Activated naive CD4-positive, alpha-beta T cell treated with anti-CD3 and anti-CD28 coated beads for 36 hours (primary cell): ENCODE measurements around the gene MRPS31. TPM values are rescaled to one million over a fixed set of nuclear protein-coding genes. Genes with fewer than 3 reads are reported as not detected.

Experiments used
- CTCF ChIA-PET: fragments of 350-600 bp; sonication (Branson Sonifier 250); formaldehyde crosslinking; loops from one replicate; lab custom pipeline; 2021; ENCODE audit warnings: antibody characterized with exemption; lab: Charles Lee
- DNase-seq: peaks from one replicate; pipeline ENCODE4 v3.0.0-alpha.2; 2020
- H3K27ac Mint-ChIP-seq: one replicate; pipeline ENCODE4 v1.8.0; 2021; ENCODE audit warnings: mild to moderate bottlenecking, mixed read lengths
- H3K27me3 Mint-ChIP-seq: one replicate; pipeline ENCODE4 v1.8.0; 2021; ENCODE audit warnings: low read depth, mixed read lengths
- H3K36me3 Mint-ChIP-seq: one replicate; pipeline ENCODE4 v1.8.0; 2021; ENCODE audit warnings: low read depth, mixed read lengths
- H3K4me1 Mint-ChIP-seq: one replicate; pipeline ENCODE4 v1.8.0; 2021; ENCODE audit warnings: low read depth, mixed read lengths
- H3K4me3 Mint-ChIP-seq: one replicate; pipeline ENCODE4 v1.8.0; 2021; ENCODE audit warnings: mild to moderate bottlenecking, moderate library complexity, mixed read lengths
- H3K9me3 Mint-ChIP-seq: one replicate; pipeline ENCODE4 v1.8.0; 2021; ENCODE audit warnings: mixed read lengths
- intact Hi-C: fragments of 100-400 bp; cut with micrococcal nuclease; formaldehyde crosslinking; loops from one replicate; pipeline ENCODE4 v1.15.1; 2023
- total RNA-seq, 2 experiments: library from RNA; stranded (reverse); gene quantifications; one replicate each; pipeline ENCODE4 v1.2.3, GENCODE V29; 2021

Gene MRPS31
- total RNA-seq, 2 experiments from 2014 or later: 28.4 to 28.8 TPM

- Mint-ChIP-seq H3K4me1 (peaks cover 13% of the 10 kb centered on the region), H3K4me3 (no peak overlapping the region), H3K27ac (no peak overlapping the region), H3K36me3 (peaks cover 30% of the 10 kb centered on the region), H3K9me3 (no peaks in the 10 kb centered on the region), H3K27me3 (no peaks in the 10 kb centered on the region)
- DNase-seq: no peak
- CTCF ChIA-PET: interaction anchor here (0.6 to 2.2 kb wide), 4 partner anchors 13 to 1023 kb away, joined by 3 to 6 read pairs (median 4); no protein-coding TSS in a partner anchor
- intact Hi-C loops: no loop called here
These were observed 30.5 kb upstream of the MRPS31 start for GRCh38 chr13:40801255-40802217.

DNA sequence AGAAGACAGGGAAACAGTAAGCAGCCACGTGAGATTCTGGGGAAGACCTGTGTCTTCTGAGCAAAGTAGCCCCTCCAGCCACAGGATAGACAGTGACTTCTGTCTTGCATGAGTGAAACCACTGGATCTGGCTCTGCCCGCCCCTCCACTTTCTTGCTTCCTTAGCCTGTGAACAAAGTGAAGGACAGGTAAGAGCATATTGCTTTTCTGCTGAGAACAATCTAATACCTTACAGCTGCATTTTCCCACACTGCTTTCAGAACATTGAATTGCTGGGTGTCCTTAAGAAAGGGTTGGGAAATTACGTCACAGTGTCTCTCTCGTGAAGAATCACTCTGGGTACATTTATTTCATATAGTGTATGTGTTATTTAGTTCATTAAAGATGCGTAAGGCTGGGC is 29.6 kb upstream of the MRPS31 start:
- no peak for DNase-seq
- intact Hi-C loops: no loop called here
- H3K36me3 Mint-ChIP-seq: peaks cover 30% of the 10 kb centered on the region
- no peaks in the 10 kb centered on the region for H3K9me3 Mint-ChIP-seq
- H3K4me1 Mint-ChIP-seq: peaks cover 14% of the 10 kb centered on the region
- H3K27me3 Mint-ChIP-seq: no peaks in the 10 kb centered on the region
- CTCF ChIA-PET: interaction anchor here (0.6 to 2.2 kb wide), 4 partner anchors 12 to 1022 kb away, joined by 3 to 6 read pairs (median 4); no protein-coding TSS in a partner anchor
- H3K27ac Mint-ChIP-seq: no peak overlapping the region
- H3K4me3 Mint-ChIP-seq: no peak overlapping the region

DNA sequence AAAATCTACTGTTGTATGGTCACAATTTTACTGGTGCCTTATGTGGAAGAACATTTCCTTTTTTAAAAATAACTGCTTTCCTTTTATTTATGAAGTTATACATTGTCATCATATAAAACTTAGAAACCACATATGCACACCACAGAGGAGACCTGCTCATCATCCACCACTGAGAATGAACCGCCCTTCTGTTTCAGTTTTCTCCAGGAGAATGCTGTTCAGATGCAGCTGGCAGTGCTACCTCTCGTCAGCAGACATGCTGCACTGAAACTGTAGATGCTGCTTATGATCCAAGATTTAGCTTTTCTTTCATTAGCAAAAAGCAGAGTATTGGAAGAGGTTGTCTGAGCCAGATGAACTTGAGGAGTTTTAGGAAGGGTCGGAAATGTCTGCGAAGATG is 28.5 kb upstream of the MRPS31 start:
- no peak overlapping the region for H3K27ac Mint-ChIP-seq
- CTCF ChIA-PET: interaction anchor here (0.6 to 2.2 kb wide), 4 partner anchors 15 to 230 kb away, joined by 3 to 6 read pairs (median 3); no protein-coding TSS in a partner anchor

GRCh38 chr13:40798380-40798779 is 27.4 kb upstream of the MRPS31 start:
- no peak overlapping the region for H3K4me3 Mint-ChIP-seq
- peaks cover 17% of the 10 kb centered on the region for H3K4me1 Mint-ChIP-seq
- H3K9me3 Mint-ChIP-seq: no peaks in the 10 kb centered on the region
- intact Hi-C loops: no loop called here
- H3K36me3 Mint-ChIP-seq: peaks cover 30% of the 10 kb centered on the region
- CTCF ChIA-PET: interaction anchor here (1.0 to 1.4 kb wide), 2 partner anchors 21 to 108 kb away, joined by 3 to 6 read pairs; no protein-coding TSS in a partner anchor
- DNase-seq: peak; percentile 19
- H3K27me3 Mint-ChIP-seq: no peaks in the 10 kb centered on the region
- no peak overlapping the region for H3K27ac Mint-ChIP-seq

More for the DNA sequence above, 28.5 kb upstream of the MRPS31 start:
- Mint-ChIP-seq H3K4me1 (peaks cover 14% of the 10 kb centered on the region), H3K9me3 (no peaks in the 10 kb centered on the region), H3K4me3 (no peak overlapping the region), H3K36me3 (peaks cover 30% of the 10 kb centered on the region), H3K27me3 (no peaks in the 10 kb centered on the region)
- intact Hi-C loops: no loop called here
- no peak for DNase-seq

GRCh38 chr13:40796649-40797048 is 25.7 kb upstream of the MRPS31 start:
- H3K4me1 Mint-ChIP-seq: peaks cover 19% of the 10 kb centered on the region
- H3K27me3 Mint-ChIP-seq: no peaks in the 10 kb centered on the region
- CTCF ChIA-PET: no interaction called here
- no peak overlapping the region for H3K27ac Mint-ChIP-seq
- H3K36me3 Mint-ChIP-seq: peaks cover 29% of the 10 kb centered on the region
- no peak overlapping the region for H3K4me3 Mint-ChIP-seq
- no peaks in the 10 kb centered on the region for H3K9me3 Mint-ChIP-seq
- intact Hi-C loops: no loop called here
- DNase-seq: no peak

DNA sequence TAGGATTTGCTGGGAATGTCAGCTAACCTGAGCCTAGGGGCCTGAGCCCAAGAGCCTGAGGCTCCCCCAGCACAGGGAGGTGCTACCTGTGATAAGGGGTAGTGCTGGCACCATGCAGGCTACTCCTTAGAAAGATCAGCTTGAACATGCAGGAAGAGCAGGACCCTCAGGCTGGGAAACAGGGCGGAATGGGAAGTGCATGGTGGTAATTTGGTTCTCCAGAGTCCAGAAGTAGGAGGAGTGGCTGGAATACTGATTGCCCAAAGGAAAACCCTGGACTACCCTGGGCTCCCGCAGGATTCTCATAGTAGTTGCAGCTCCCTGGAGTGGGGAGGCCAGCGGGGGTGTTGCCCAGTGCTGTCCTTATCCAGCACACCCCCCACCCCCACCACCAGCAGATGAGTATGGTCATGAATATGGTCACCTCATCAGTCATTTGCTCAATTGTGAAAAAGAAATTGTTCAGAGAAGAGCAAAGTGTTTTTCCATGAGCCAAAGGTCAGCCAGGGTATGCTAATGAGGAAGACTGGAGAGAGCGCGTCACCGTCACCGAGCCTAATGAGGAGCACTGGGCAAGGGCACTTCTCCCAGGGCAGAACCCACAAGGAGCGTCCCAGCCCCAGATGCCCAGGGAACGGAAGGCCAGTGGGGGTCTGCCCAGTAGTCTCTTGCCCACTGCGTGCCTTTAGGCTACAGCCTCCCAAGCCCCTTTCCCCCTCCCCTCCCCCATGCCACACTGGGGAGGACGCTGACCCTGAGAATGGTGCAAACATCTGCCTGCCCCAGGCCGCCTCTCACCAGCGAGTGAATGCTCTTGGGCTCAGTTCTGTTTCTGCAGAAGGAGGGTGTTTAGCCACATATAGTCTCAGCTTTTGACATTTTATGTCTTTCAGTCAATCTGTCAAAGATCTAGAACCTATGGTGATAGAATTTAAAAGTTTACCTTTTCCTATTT is 23.7 kb upstream of the MRPS31 start:
- Mint-ChIP-seq H3K4me1 (peaks cover 28% of the 10 kb centered on the region), H3K9me3 (no peaks in the 10 kb centered on the region), H3K4me3 (no peak overlapping the region), H3K36me3 (peaks cover 23% of the 10 kb centered on the region), H3K27ac (no peak overlapping the region), H3K27me3 (no peaks in the 10 kb centered on the region)
- intact Hi-C loops: no loop called here
- CTCF ChIA-PET: no interaction called here
- no peak for DNase-seq

- intact Hi-C loops: no loop called here
- Mint-ChIP-seq H3K27me3 (no peaks in the 10 kb centered on the region), H3K4me3 (no peak overlapping the region), H3K27ac (no peak overlapping the region), H3K36me3 (peaks cover 15% of the 10 kb centered on the region), H3K4me1 (peaks cover 23% of the 10 kb centered on the region), H3K9me3 (no peaks in the 10 kb centered on the region)
- CTCF ChIA-PET: no interaction called here
- no peak for DNase-seq
These were observed 22.3 kb upstream of the MRPS31 start for GRCh38 chr13:40793339-40793738.

- peaks cover 25% of the 10 kb centered on the region for H3K4me1 Mint-ChIP-seq
- H3K27me3 Mint-ChIP-seq: no peaks in the 10 kb centered on the region
- no peak overlapping the region for H3K4me3 Mint-ChIP-seq
- no peak for DNase-seq
- H3K36me3 Mint-ChIP-seq: peaks cover 15% of the 10 kb centered on the region
- intact Hi-C loops: no loop called here
- CTCF ChIA-PET: no interaction called here
- H3K9me3 Mint-ChIP-seq: no peaks in the 10 kb centered on the region
- no peak overlapping the region for H3K27ac Mint-ChIP-seq
These were observed 21.5 kb upstream of the MRPS31 start for GRCh38 chr13:40792284-40793051.

- intact Hi-C loops: no loop called here
- Mint-ChIP-seq H3K27ac (peak overlapping the region; percentile 35), H3K4me1 (peaks cover 34% of the 10 kb centered on the region), H3K4me3 (peak overlapping the region; percentile 81), H3K27me3 (no peaks in the 10 kb centered on the region), H3K9me3 (no peaks in the 10 kb centered on the region), H3K36me3 (peaks cover 7% of the 10 kb centered on the region)
- CTCF ChIA-PET: interaction anchor here (0.5 to 2.8 kb wide), 5 partner anchors 13 to 264 kb away, joined by 3 to 17 read pairs (median 6); no protein-coding TSS in a partner anchor
- DNase-seq: no peak
These were observed 19.2 kb upstream of the MRPS31 start for GRCh38 chr13:40790154-40790616.

GRCh38 chr13:40789275-40790153 is 18.5 kb upstream of the MRPS31 start, which contains the start of gene SLC25A15:
TSS of gene SLC25A15 (plus strand) at chr13:40789611. CDS start at chr13:40793227, 3,616 bp downstream.
- Mint-ChIP-seq H3K4me3 (peak within 1 kb of the TSS; percentile 81), H3K4me1 (peaks cover 34% of the 10 kb centered on the region), H3K9me3 (no peaks in the 10 kb centered on the region), H3K27me3 (no peaks in the 10 kb centered on the region), H3K36me3 (peaks cover 7% of the 10 kb centered on the region), H3K27ac (peak within 1 kb of the TSS; percentile 79)
- CTCF ChIA-PET: interaction anchor here (0.5 to 2.8 kb wide), 6 partner anchors 12 to 265 kb away, joined by 3 to 17 read pairs (median 4); no protein-coding TSS in a partner anchor
- peak; percentile 72 for DNase-seq
- intact Hi-C loops: loop anchor here (1.0 kb wide), 1 partner anchor 18 kb away; the partner anchor contains the start of gene MRPS31
